Measurements from ENCODE around the gene RBBP8. TPM values are rescaled to one million over a fixed set of nuclear protein-coding genes. Genes with fewer than 3 reads are reported as not detected.

Gene RBBP8
- polyA plus RNA-seq, 1 experiment = 22.1 TPM

- no peak for TF ChIP-seq CTCF (IDR thresholded peaks at IDR 0.05; ENCODE audit: low read depth, low read length)
- POLR2A ChIA-PET = no interaction called here
- Histone ChIP-seq H3K27ac (ENCODE audit: low read depth, low read length) (no peak overlapping the region), H3K9me3 (ENCODE audit: control insufficient read depth, insufficient read depth, low read length) (no peaks in the 10 kb centered on the region), H3K27me3 (ENCODE audit: control insufficient read depth, insufficient read depth, low read length) (no peaks in the 10 kb centered on the region), H3K4me3 (ENCODE audit: low read depth, low read length) (no peak overlapping the region)
- DNase-seq (ENCODE audit: low read depth, low spot score) = no peak
- CTCF ChIA-PET = interaction anchor here (3.1 kb wide), 1 partner anchor 15 kb away, joined by 14 read pairs; no protein-coding TSS in a partner anchor
These were observed 18.5 kb upstream of the RBBP8 start for GRCh38 chr18:22914633-22915032.

GRCh38 chr18:22915337-22915736 is 17.8 kb upstream of the RBBP8 start:
- TF ChIP-seq CTCF (IDR thresholded peaks at IDR 0.05; ENCODE audit: low read depth, low read length) = no peak
- H3K9me3 ChIP-seq (ENCODE audit: control insufficient read depth, insufficient read depth, low read length) = no peaks in the 10 kb centered on the region
- ChIA-PET POLR2A (no interaction called here), CTCF (interaction anchor here (3.1 kb wide), 1 partner anchor 14 kb away, joined by 14 read pairs; no protein-coding TSS in a partner anchor)
- H3K27ac ChIP-seq (ENCODE audit: low read depth, low read length) = no peak overlapping the region
- no peak for DNase-seq (ENCODE audit: low read depth, low spot score)
- no peak overlapping the region for H3K4me3 ChIP-seq (ENCODE audit: low read depth, low read length)
- H3K27me3 ChIP-seq (ENCODE audit: control insufficient read depth, insufficient read depth, low read length) = no peaks in the 10 kb centered on the region

- TF ChIP-seq CTCF (IDR thresholded peaks at IDR 0.05; ENCODE audit: low read depth, low read length) = no peak
- Histone ChIP-seq H3K27me3 (ENCODE audit: control insufficient read depth, insufficient read depth, low read length) (no peaks in the 10 kb centered on the region), H3K27ac (ENCODE audit: low read depth, low read length) (no peak overlapping the region), H3K4me3 (ENCODE audit: low read depth, low read length) (no peak overlapping the region), H3K9me3 (ENCODE audit: control insufficient read depth, insufficient read depth, low read length) (no peaks in the 10 kb centered on the region)
- no peak for DNase-seq (ENCODE audit: low read depth, low spot score)
- ChIA-PET POLR2A (no interaction called here), CTCF (no interaction called here)
These were observed 11.4 kb upstream of the RBBP8 start for GRCh38 chr18:22921772-22922171.

- DNase-seq (ENCODE audit: low read depth, low spot score) = no peak
- Histone ChIP-seq H3K4me3 (ENCODE audit: low read depth, low read length) (no peak overlapping the region), H3K27ac (ENCODE audit: low read depth, low read length) (no peak overlapping the region), H3K9me3 (ENCODE audit: control insufficient read depth, insufficient read depth, low read length) (no peaks in the 10 kb centered on the region), H3K27me3 (ENCODE audit: control insufficient read depth, insufficient read depth, low read length) (no peaks in the 10 kb centered on the region)
- ChIA-PET POLR2A (no interaction called here), CTCF (interaction anchor here (0.6 to 1.2 kb wide), 2 partner anchors 18 to 126 kb away, joined by 4 read pairs; no protein-coding TSS in a partner anchor)
- TF ChIP-seq CTCF (IDR thresholded peaks at IDR 0.05; ENCODE audit: low read depth, low read length) = no peak
These were observed 8.5 kb upstream of the RBBP8 start for GRCh38 chr18:22924589-22924988.

- Histone ChIP-seq H3K27ac (ENCODE audit: low read depth, low read length) (no peak overlapping the region), H3K4me3 (ENCODE audit: low read depth, low read length) (no peak overlapping the region), H3K9me3 (ENCODE audit: control insufficient read depth, insufficient read depth, low read length) (no peaks in the 10 kb centered on the region), H3K27me3 (ENCODE audit: control insufficient read depth, insufficient read depth, low read length) (no peaks in the 10 kb centered on the region)
- CTCF ChIA-PET = interaction anchor here (1.2 kb wide), 1 partner anchor 57 kb away, joined by 3 read pairs; no protein-coding TSS in a partner anchor
- POLR2A ChIA-PET = no interaction called here
- DNase-seq (ENCODE audit: low read depth, low spot score) = no peak
- no peak for TF ChIP-seq CTCF (IDR thresholded peaks at IDR 0.05; ENCODE audit: low read depth, low read length)
These were observed 6.7 kb upstream of the RBBP8 start for GRCh38 chr18:22926454-22926853.
